Endothelial cell of umbilical vein (primary cell): ENCODE results near the gene USP34. TPM values are rescaled to one million over a fixed set of nuclear protein-coding genes. Genes with fewer than 3 reads are reported as not detected.

Experiments
- BruUV-seq: library from RNA; stranded (reverse); fragments of 400-500 nt; replicated peaks from 2 replicates; lab custom pipeline; 2021; lab: Mats Ljungman, UMichigan
- CTCF ChIA-PET: fragments of 300-600, 350-600 bp; sonication (Branson Sonifier 250); formaldehyde crosslinking; loops from one replicate; lab custom pipeline; 2021; ENCODE audit warnings: antibody characterized with exemption, inconsistent platforms; lab: Charles Lee
- POLR2A ChIA-PET: fragments of 300-600, 350-600 bp; sonication (Branson Sonifier 250); formaldehyde crosslinking; loops from one replicate; lab custom pipeline; 2021; ENCODE audit warnings: antibody characterized with exemption, inconsistent platforms; lab: Charles Lee
- DNase-seq: peaks from one replicate; pipeline ENCODE4 v3.0.0-alpha.2; 2011; ENCODE audit warnings: low read depth, low spot score
- FAIRE-seq: peaks from 2 replicates; lab custom pipeline; 2011; peaks lifted over from hg19 to GRCh38; lab: Jason Lieb, UNC
- H2AFZ ChIP-seq: 2 replicates; pipeline ENCODE4 v1.6.0; 2012; ENCODE audit warnings: low read depth, low read length, control low read depth, inconsistent platforms
- H3K27ac ChIP-seq: 2 replicates; pipeline ENCODE4 v1.5.1; 2011; ENCODE audit warnings: low read depth, mild to moderate bottlenecking, control low read depth, low read length, moderate library complexity; ENCODE audit not compliant: insufficient read depth
- H3K27me3 ChIP-seq, 2 experiments: 2 replicates each; pipeline versions ENCODE4 v1.6.0 to v1.6.1; 2011; ENCODE audit warnings: low read length in 2 of 2, mixed read lengths in 1 of 2; ENCODE audit not compliant: control insufficient read depth in 2 of 2, insufficient read depth in 2 of 2
- H3K36me3 ChIP-seq, 2 experiments: 2 replicates in 1 of 2; 3 replicates in 1 of 2; pipeline ENCODE4 v1.5.1; 2011; ENCODE audit warnings: low read length in 2 of 2, mild to moderate bottlenecking in 1 of 2, moderate library complexity in 1 of 2; ENCODE audit not compliant: control insufficient read depth in 2 of 2, insufficient read depth in 2 of 2; ENCODE audit errors: extremely low read depth in 1 of 2
- H3K4me1 ChIP-seq: 3 replicates; pipeline ENCODE4 v1.5.1; 2011; ENCODE audit warnings: mild to moderate bottlenecking, low read length; ENCODE audit not compliant: control insufficient read depth, insufficient read depth; ENCODE audit errors: extremely low read depth
- H3K4me2 ChIP-seq: 2 replicates; pipeline ENCODE4 v1.6.1; 2011; ENCODE audit warnings: low read length, control low read depth, mixed read lengths; ENCODE audit not compliant: insufficient read depth
- H3K4me3 ChIP-seq, 3 experiments: fragments of 200-600 bp in 1 of 3; sonication (generic), shearing (Covaris generic) in 1 of 3; replicated peaks in 1 of 3; 2 replicates each; pipeline ENCODE4 v1.5.1; 2011 to 2016; ENCODE audit warnings: control low read depth in 3 of 3, low read length in 3 of 3, mild to moderate bottlenecking in 2 of 3, inconsistent platforms in 1 of 3, low read depth in 1 of 3, moderate library complexity in 1 of 3; ENCODE audit not compliant: insufficient read depth in 1 of 3
- H3K79me2 ChIP-seq: 2 replicates; pipeline ENCODE4 v1.6.0; 2012; ENCODE audit warnings: low read length, inconsistent platforms; ENCODE audit not compliant: control insufficient read depth, insufficient read depth
- H3K9ac ChIP-seq: replicated peaks from 2 replicates; pipeline ENCODE3; 2011; ENCODE audit warnings: low read length, control low read depth; ENCODE audit not compliant: insufficient read depth; ENCODE audit errors: extremely low read depth
- H3K9me1 ChIP-seq: replicated peaks from 3 replicates; pipeline ENCODE4 v1.6.0; 2011; ENCODE audit warnings: mild to moderate bottlenecking, low read length; ENCODE audit not compliant: control insufficient read depth, insufficient read depth; ENCODE audit errors: extremely low read depth
- H3K9me3 ChIP-seq: replicated peaks from 2 replicates; pipeline ENCODE4 v1.5.1; 2012; ENCODE audit warnings: low read length, inconsistent platforms; ENCODE audit not compliant: control insufficient read depth, insufficient read depth
- H4K20me1 ChIP-seq: replicated peaks from 2 replicates; pipeline ENCODE3; 2011; ENCODE audit warnings: mild to moderate bottlenecking, low read length; ENCODE audit not compliant: control insufficient read depth, insufficient read depth; ENCODE audit errors: extremely low read depth
- EZH2 ChIP-seq: IDR thresholded peaks from 2 replicates; pipeline ENCODE4 v1.6.1; 2012; ENCODE audit warnings: borderline replicate concordance, low read depth, mild to moderate bottlenecking, moderate library complexity, low read length, inconsistent platforms; ENCODE audit not compliant: severe bottlenecking
- FOS ChIP-seq: IDR thresholded peaks from 2 replicates; pipeline ENCODE4 v1.6.1; 2011; ENCODE audit warnings: mild to moderate bottlenecking, low read length, moderate library complexity, borderline replicate concordance; ENCODE audit not compliant: insufficient read depth
- GATA2 ChIP-seq: IDR thresholded peaks from 2 replicates; pipeline ENCODE4 v1.7.0; 2011; ENCODE audit warnings: low read depth, mild to moderate bottlenecking, moderate library complexity, mixed read lengths, low read length; ENCODE audit not compliant: insufficient read length, insufficient read depth
- JUN ChIP-seq: IDR thresholded peaks from 2 replicates; pipeline ENCODE4 v1.6.1; 2011; ENCODE audit warnings: borderline replicate concordance, low read depth; ENCODE audit not compliant: insufficient read length, insufficient read depth
- MYC ChIP-seq: IDR thresholded peaks from one replicate; pipeline ENCODE4 v1.6.1; 2011; ENCODE audit warnings: mild to moderate bottlenecking, low read depth, low read length
- POLR2A ChIP-seq: IDR thresholded peaks from 2 replicates; pipeline ENCODE4 v1.6.1; 2012; ENCODE audit warnings: low read depth, mild to moderate bottlenecking, control low read depth, low read length
- POLR2AphosphoS5 ChIP-seq: IDR thresholded peaks from 2 replicates; pipeline ENCODE4 v1.6.1; 2012; ENCODE audit warnings: low read depth, mild to moderate bottlenecking, control low read depth, low read length, moderate library complexity; ENCODE audit not compliant: insufficient read depth
- dilution Hi-C: fragments of 300-500 bp; cut with MboI; formaldehyde crosslinking; loops from one replicate; pipeline ENCODE4 v1.15.0; 2019; ENCODE audit warnings: low sequenced_read_pairs; ENCODE audit not compliant: extremely low pct_ligation_motif_present
- intact Hi-C: fragments of 100-400 bp; cut with micrococcal nuclease; formaldehyde crosslinking; loops from one replicate; pipeline ENCODE4 v1.10.0; 2022
- polyA plus RNA-seq, 4 experiments: library from polyadenylated mRNA; depleted of rRNA in 3 of 4; stranded (reverse) in 3 of 4; unstranded in 1 of 4; fragments of >200 nt; gene quantifications; 2 replicates each; pipeline versions ENCODE4 v1.2.1 to v1.2.3, GENCODE V29; 2011 to 2012; ENCODE audit warnings: missing spikeins in 1 of 4
- total RNA-seq: library from RNA; stranded (reverse); gene quantifications from 2 replicates; pipeline ENCODE4 v1.2.3, GENCODE V29; 2021
- TF ChIP-seq, protein P1 (sequence below): IDR thresholded peaks from 2 replicates; pipeline ENCODE4 v1.6.1; 2011; ENCODE audit not compliant: insufficient read depth, insufficient read length
- TF ChIP-seq, protein P2 (sequence below), 2 donors: IDR thresholded peaks; 1 replicate in 1 of 2; 2 replicates in 1 of 2; pipeline ENCODE4 v1.5.1; 2011; ENCODE audit warnings: low read length in 2 of 2, mild to moderate bottlenecking in 2 of 2, moderate library complexity in 2 of 2, control low read depth in 1 of 2, inconsistent platforms in 1 of 2, low read depth in 1 of 2; ENCODE audit not compliant: insufficient read depth in 1 of 2; ENCODE audit errors: extremely low read depth in 1 of 2

The USP34 gene
- total and polyA plus RNA-seq, 2 donors (not counting 3 experiments of a cell fraction or from before 2014, with no cell fraction given) = 46.3 to 96.9 TPM

DNA sequence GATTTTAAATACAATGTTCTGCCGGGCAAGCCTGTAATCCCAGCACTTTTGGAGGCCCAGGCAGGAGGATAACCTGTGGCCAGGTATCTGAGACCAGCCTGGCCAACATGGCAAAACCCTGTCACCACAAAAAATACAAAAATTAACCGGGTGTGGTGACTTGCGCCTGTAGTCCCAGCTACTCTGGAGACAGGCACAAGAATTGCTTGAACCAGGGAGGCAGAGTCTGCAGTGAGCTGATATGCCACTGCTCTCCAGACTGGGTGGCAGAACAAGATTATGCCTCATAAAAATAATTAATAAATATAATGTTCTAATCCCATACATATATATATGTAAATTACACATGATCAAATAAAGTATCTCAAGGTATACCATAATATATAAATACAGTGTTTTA is 189.6 kb downstream of the USP34 start:
- intact Hi-C loops (no loop called here), dilution Hi-C loops (no loop called here)
- H3K4me2 ChIP-seq = no peak overlapping the region
- no peaks in the 10 kb centered on the region for H3K4me1 ChIP-seq
- H3K9ac ChIP-seq = no peak overlapping the region
- no peak overlapping the region for H3K27ac ChIP-seq
- CTCF ChIA-PET = interaction anchor here (1.8 kb wide), 1 partner anchor 72 kb away, joined by 3 read pairs; no protein-coding TSS in a partner anchor
- H3K27me3 ChIP-seq = no peaks in the 10 kb centered on the region
- BruUV-seq = no TSS peak
- TF ChIP-seq EZH2 (no peak), POLR2A (no peak), GATA2 (no peak), JUN (no peak), POLR2AphosphoS5 (no peak), FOS (no peak), MYC (no peak)
- TF ChIP-seq, protein P1, sequence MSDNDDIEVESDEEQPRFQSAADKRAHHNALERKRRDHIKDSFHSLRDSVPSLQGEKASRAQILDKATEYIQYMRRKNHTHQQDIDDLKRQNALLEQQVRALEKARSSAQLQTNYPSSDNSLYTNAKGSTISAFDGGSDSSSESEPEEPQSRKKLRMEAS = no peak
- TF ChIP-seq, protein P2, sequence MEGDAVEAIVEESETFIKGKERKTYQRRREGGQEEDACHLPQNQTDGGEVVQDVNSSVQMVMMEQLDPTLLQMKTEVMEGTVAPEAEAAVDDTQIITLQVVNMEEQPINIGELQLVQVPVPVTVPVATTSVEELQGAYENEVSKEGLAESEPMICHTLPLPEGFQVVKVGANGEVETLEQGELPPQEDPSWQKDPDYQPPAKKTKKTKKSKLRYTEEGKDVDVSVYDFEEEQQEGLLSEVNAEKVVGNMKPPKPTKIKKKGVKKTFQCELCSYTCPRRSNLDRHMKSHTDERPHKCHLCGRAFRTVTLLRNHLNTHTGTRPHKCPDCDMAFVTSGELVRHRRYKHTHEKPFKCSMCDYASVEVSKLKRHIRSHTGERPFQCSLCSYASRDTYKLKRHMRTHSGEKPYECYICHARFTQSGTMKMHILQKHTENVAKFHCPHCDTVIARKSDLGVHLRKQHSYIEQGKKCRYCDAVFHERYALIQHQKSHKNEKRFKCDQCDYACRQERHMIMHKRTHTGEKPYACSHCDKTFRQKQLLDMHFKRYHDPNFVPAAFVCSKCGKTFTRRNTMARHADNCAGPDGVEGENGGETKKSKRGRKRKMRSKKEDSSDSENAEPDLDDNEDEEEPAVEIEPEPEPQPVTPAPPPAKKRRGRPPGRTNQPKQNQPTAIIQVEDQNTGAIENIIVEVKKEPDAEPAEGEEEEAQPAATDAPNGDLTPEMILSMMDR (IDR thresholded peaks at IDR 0.05; ENCODE audit: extremely low read depth in 1 of 2, insufficient read depth in 1 of 2, low read depth in 1 of 2, low read length in 2 of 2) = no peak
- H3K79me2 ChIP-seq = no peaks in the 10 kb centered on the region
- H3K36me3 ChIP-seq = peaks cover 0 to 10% of the 10 kb centered on the region in 2 experiments
- H3K4me3 ChIP-seq = no peak overlapping the region
- DNase-seq (no peak), FAIRE-seq (no peak)
- POLR2A ChIA-PET = no interaction called here
- H2AFZ ChIP-seq = no peak overlapping the region
- H3K9me1 ChIP-seq = no peaks in the 10 kb centered on the region
- H3K9me3 ChIP-seq = no peaks in the 10 kb centered on the region
- no peaks in the 10 kb centered on the region for H4K20me1 ChIP-seq
